Stimulated activated CD8-positive, alpha-beta memory T cell treated with anti-CD3 and anti-CD28 coated beads, Interleukin-15, amount 100 ng/mL, for 1 hour (primary cell): Measurements from ENCODE around the gene OSBPL1A.

Source experiments
- DNase-seq: peaks from one replicate; pipeline ENCODE4 v3.0.0-alpha.2; 2020; ENCODE audit warnings: low read depth

Gene OSBPL1A

GRCh38 chr18:24219561-24220317 is 177.9 kb downstream of the OSBPL1A start:
- DNase-seq = no peak

DNA sequence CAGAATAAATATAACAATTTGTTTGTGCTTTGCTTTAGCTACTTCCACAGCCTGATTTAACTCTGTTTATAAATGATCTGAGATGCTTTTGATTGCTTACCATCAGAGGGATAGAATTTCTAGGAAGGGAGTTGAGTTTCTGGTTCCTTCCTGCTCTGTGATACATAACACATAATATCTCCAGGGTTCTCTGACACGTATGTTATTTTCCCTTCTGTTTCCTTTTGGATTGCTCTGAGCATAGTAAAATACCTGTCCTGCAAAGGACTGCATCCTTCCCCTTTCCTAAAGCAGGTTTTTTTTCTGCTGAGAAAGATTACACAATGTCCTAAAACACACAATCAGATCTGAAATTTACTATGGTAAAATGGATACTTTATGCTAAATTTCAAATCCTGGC is 182.7 kb downstream of the OSBPL1A start:
- DNase-seq = no peak

GRCh38 chr18:24214144-24214543 is 183.5 kb downstream of the OSBPL1A start:
- DNase-seq = no peak

DNA sequence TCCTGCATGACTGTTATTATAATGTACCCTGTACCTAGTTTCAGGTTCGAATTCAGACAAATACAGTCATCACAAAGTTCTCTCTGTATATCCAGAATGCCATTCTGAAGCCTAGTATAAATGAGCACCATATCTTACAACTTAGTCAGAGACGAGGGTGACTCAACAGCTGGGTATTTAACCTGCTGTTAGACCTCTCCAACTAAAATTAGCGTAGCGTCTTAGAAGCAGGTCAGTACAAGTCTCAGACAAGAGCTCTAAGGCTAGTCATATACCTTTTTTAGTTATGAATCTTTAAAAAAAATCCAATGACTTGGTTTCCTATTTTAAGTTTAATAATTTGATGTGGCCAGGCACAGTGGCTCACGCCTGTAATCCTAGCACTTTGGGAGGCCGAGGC is 184.7 kb downstream of the OSBPL1A start:
- no peak for DNase-seq

GRCh38 chr18:24209558-24209957 is 188.1 kb downstream of the OSBPL1A start:
- DNase-seq = no peak

DNA sequence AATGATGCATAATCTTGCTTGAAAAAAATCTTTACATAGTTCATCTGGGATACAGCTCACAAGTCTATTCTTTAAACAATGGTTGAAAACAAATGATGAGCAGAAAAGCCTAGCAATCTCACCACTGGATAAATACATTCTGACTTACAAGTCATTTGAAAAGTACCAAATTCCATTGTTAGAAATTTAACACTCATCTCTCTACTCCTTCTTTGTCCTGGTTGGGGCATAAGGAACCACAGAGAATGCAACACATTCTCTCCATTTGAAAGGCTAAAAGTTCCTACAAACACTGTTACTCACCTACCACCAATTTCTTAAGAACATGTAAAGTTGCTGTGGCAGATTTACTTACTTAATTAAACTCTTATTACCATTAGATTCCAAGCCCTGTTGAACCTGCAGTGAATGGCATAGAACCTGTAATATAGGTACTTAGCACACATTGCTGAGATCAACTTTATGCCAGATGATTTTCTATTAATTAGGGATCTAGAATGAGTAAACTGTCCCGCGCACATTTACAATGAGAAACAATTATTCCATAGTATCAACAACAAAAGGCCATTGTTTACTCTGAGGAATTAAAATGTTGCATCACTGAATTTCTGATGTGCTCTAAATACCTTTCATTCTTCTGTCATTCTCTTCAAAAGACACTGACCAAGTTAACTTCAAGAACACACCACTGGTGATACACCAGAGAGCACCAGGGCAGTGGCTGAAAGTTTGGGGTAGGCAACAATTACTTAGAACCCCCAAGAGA is 189.2 kb downstream of the OSBPL1A start:
- no peak for DNase-seq

DNA sequence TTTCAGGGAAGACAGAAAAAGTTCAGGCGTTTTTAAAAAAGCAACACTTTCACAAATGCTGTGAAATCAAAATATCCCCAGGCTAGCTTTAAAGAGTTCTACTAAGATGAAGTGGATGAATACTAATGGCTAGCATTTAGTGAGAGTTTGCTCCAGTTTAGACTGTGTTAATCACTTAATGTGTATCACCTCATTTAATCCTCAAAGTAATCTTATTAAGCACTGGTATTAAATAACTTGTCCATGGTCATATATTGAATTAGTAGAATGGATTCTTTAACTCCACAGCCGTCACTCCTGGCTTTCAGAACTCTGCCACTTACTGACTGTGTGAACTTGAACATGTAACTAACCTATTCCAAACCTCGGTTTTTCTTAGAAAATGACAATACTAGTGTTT is 192.7 kb downstream of the OSBPL1A start:
- no peak for DNase-seq

GRCh38 chr18:24201699-24202687 is 195.6 kb downstream of the OSBPL1A start:
- no peak for DNase-seq

DNA sequence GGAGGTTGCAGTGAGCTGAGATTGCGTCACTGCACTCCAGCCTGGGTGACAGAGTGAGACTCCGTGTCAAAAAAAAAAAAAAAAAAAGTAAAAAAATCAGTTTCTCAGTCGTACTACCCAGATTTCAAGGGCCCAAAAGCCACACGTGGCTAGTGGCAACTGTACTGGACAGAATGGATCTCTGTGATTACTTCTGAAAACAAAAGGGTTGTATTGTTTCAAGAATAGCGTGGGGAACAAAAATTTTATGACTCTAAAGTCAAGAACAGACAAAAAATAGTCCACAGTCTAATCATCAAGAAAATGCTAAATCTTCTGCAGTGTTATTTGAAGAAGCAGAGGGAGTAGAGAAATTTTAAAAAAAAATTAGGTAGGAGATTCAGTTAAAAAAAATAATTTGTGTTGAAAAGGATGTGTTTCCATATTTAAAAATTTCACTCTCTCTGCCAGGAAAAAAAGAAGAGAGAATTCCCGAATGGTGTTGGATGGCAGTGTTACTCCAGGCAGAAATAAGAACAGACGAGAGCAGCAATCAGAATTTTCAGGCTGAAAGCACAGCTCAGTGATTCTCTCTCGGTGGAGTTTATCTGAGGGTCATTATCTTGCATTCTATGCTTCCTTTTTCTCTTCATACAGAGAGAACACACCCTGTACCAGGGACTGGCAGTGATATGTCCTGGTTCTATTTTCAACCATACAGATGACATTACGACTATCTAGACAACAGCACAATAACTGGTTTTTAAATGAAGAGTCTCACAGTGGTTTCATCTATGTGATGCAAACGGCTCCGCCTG is 196.9 kb downstream of the OSBPL1A start:
- no peak for DNase-seq

GRCh38 chr18:24199372-24199962 is 198.2 kb downstream of the OSBPL1A start:
- DNase-seq = no peak

DNA sequence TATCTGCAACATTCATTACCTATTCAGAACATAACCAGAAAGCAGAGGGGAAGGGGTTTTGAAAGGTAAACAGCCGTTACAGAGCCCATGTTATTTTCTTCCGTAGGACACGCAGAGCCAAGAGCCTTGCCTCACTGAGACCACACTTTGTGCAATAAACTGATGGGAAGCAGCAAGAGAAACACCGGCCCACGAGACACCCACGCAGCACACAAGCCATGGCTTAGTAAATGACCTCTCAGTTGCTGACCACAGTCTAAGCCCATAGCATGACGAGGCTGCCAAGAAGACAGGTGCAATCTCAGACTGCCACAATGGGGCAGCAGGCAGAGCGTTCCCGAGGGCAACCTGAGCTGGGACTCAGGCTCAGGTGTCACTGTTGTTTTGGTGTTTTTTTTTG is 199.2 kb downstream of the OSBPL1A start:
- no peak for DNase-seq

- DNase-seq = no peak
These were observed 200.2 kb downstream of the OSBPL1A start for GRCh38 chr18:24197412-24197811.

DNA sequence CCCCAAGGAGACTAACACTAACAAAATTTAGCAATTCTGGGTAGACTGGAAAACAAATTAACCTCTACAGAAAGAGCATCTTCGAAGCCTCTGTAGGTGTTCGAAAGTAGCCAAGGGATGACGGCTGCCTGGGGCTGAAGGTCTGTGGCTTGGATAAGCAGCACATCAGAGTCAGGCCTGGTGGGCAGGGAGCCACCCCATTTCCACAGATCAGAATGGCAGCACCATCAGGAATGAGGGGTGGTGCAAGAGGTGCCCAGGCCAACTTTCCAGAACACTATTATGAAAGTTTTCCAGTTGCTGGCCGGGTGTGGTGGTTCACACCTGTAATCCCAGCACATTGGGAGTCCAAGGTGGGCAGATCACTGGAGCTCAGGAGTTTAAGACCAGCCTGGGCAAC is 200.9 kb downstream of the OSBPL1A start:
- DNase-seq = no peak

GRCh38 chr18:24195296-24196053 is 202.1 kb downstream of the OSBPL1A start:
- no peak for DNase-seq

DNA sequence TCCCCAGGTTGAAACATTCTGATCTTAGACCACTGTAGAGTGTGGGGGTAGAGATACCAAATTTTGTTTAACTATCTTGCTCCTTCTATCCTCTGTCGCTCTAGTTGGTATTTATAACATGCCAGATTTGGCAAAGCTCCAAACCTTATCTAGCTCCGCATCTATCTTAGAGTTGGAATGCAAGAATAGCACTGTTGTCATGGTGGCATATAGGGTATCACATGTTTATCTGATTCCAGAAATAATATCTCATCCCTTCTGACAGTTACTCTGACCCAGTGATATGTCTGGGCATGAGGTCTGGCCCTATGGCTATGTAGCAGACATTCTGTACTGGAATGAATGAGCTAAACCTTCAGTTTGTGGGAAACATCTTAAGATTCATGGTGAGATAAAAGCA is 207.0 kb downstream of the OSBPL1A start:
- no peak for DNase-seq

DNA sequence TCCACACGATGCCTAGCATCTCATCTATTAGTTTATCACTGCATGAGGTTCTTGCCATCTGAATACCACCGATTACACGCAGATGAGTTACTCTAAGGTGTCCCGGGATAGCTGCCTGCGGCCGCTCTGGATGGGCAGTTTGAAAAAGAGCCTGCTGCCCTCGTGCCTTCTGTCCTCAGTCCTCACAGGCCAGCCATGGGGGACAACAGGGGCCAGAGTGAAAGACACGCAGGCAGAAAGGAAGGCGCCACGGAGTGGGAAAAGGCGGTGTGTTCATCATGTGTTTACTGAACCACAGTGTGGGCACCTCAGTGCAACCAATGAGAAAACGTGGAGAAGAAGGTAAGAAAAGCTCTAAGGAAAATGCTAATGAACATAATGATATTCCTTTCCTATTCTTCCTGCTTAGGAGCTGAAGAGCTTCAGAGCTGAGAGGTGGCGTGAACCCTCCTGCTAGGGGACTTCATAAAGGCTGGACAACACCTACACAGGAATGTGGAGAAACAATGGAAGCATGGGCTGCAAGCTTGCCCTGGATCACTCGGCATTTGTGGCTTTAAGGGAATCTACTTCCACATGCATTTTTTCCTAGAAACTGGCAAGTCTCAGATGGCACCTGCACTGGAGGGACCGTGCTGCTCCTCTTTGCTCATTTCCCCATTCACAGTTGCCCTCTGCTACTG is 207.8 kb downstream of the OSBPL1A start:
- no peak for DNase-seq

GRCh38 chr18:24189007-24189528 is 208.6 kb downstream of the OSBPL1A start:
- DNase-seq = no peak

- no peak for DNase-seq
These were observed 209.5 kb downstream of the OSBPL1A start for GRCh38 chr18:24188120-24188519.

- DNase-seq = no peak
These were observed 209.9 kb downstream of the OSBPL1A start for GRCh38 chr18:24187689-24188088.

GRCh38 chr18:24187049-24187448 is 210.6 kb downstream of the OSBPL1A start:
- DNase-seq = no peak
